Measurements from ENCODE around the gene THBS3. TPM values are rescaled to one million over a fixed set of nuclear protein-coding genes. Genes with fewer than 3 reads are reported as not detected.

THBS3 gene
- total and polyA plus RNA-seq, 9 of the 15 experiments (the other 6 are each of a cell fraction or from before 2014, with no cell fraction given) = 0.59 to 8.3 (median 3.2) TPM

DNA sequence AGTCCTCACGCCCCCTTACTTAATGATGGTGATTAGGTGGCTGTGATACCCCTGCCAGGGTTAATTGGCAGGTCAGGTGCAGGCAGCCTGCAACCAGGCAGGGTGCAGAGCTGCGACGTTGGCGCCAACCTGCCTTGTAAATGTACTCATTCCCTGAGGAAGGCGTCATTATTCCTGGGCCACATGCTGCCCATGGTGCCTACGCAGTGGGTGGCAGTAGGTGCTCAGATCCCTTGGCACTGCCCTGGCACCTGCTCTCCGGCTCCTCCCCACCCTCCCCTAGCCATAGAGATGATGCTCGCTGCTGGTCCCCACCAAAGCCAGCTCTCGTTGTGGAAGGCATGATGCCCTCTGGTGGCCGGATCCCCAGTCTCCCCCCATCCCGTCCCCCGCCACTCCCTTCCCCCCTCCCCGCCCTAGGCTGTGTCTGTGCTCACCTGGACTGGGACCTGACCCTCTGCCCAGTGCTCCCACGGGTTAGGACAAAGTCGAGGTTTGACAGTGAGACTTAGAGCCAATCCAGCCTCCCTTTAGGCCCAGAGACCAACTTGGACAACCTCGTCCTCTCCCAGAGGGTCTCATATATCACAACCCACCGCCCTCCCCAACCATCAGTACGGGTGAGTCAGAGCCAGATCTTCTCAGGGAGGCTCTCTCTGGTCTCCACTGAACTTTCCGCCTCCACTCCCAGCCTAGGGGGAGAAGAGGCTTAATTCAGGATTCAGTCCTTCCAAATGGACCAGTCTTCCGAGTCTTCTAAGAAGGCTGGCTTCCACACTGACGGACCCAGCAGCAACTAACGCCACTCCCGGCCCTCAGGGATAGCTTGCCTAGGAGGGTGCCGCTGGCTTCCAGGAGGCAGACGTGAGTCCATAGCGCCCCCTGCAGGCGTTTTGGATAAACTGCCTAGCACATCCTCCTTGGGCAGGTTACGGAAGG lies 40.3 kb downstream of the THBS3 start (continued):
- TF ChIP-seq, protein P1, sequence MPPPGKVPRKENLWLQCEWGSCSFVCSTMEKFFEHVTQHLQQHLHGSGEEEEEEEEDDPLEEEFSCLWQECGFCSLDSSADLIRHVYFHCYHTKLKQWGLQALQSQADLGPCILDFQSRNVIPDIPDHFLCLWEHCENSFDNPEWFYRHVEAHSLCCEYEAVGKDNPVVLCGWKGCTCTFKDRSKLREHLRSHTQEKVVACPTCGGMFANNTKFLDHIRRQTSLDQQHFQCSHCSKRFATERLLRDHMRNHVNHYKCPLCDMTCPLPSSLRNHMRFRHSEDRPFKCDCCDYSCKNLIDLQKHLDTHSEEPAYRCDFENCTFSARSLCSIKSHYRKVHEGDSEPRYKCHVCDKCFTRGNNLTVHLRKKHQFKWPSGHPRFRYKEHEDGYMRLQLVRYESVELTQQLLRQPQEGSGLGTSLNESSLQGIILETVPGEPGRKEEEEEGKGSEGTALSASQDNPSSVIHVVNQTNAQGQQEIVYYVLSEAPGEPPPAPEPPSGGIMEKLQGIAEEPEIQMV (tag; conservative IDR thresholded peaks at IDR 0.05; ENCODE audit: low read depth) = no peak
- TF ChIP-seq POLR2H (tag; IDR thresholded peaks at IDR 0.05; ENCODE audit: low read depth) = no peak
- TF ChIP-seq GTF2F1 (IDR thresholded peaks at IDR 0.05; ENCODE audit: low read depth, low read length) = no peak
- TF ChIP-seq SMAD4 (CRISPR knock-in tag; conservative IDR thresholded peaks at IDR 0.05) = no peak
- no peak for TF ChIP-seq E2F3 (CRISPR knock-in tag; IDR thresholded peaks at IDR 0.05)
- peak; percentile 33; the same call in 1 of the 2 replicates for TF ChIP-seq DPF2 (IDR thresholded peaks at IDR 0.05)
- TF ChIP-seq RHOXF2B (CRISPR knock-in tag; conservative IDR thresholded peaks at IDR 0.05) = no peak
- TF ChIP-seq DDX20 (tag; IDR thresholded peaks at IDR 0.05; ENCODE audit: low read depth) = no peak
- no peak for TF ChIP-seq TOE1 (IDR thresholded peaks at IDR 0.05; ENCODE audit: borderline replicate concordance)
- no peak for TF ChIP-seq TOE1 (CRISPR knock-in tag; IDR thresholded peaks at IDR 0.05; ENCODE audit: borderline replicate concordance, low read depth)
- TF ChIP-seq ZNF232 (CRISPR knock-in tag; IDR thresholded peaks at IDR 0.05) = no peak
- TF ChIP-seq NR2C1 (IDR thresholded peaks at IDR 0.05) = no peak
- no peak for TF ChIP-seq NR2C1 (tag; IDR thresholded peaks at IDR 0.05)
- peak in 1 of 2 experiments; percentile 27; a peak in 1 of 4 replicates for TF ChIP-seq NRF1 (conservative IDR thresholded peaks at IDR 0.05 in 1 of 2, IDR thresholded peaks at IDR 0.05 in 1 of 2)
- no peak for TF ChIP-seq HOXB6 (CRISPR knock-in tag; IDR thresholded peaks at IDR 0.05; ENCODE audit: borderline replicate concordance)
- TF ChIP-seq SNRNP70 (optimal IDR thresholded peaks at IDR 0.05; ENCODE audit: low read depth, low read length) = no peak
- no peak for TF ChIP-seq SUPT5H (IDR thresholded peaks at IDR 0.05)
- TF ChIP-seq CCNT2 (IDR thresholded peaks at IDR 0.05; ENCODE audit: borderline replicate concordance, extremely low read depth, insufficient read length, low read depth, low read length) = no peak
- TF ChIP-seq GABPA (tag; conservative IDR thresholded peaks at IDR 0.05; ENCODE audit: low read depth) = no peak
- TF ChIP-seq NUFIP1 (IDR thresholded peaks at IDR 0.05; ENCODE audit: partially characterized antibody) = no peak
- 0 out of 4 replicates have a peak, but pooled peaks of 1 of the 2 experiments have one; percentile 5 for TF ChIP-seq KDM1A (IDR thresholded peaks at IDR 0.05)
- no peak for TF ChIP-seq MCM5 (IDR thresholded peaks at IDR 0.05; ENCODE audit: low read depth)
- TF ChIP-seq ZNF445 (CRISPR knock-in tag; IDR thresholded peaks at IDR 0.05; ENCODE audit: low read depth) = no peak
- TF ChIP-seq, protein P2, sequence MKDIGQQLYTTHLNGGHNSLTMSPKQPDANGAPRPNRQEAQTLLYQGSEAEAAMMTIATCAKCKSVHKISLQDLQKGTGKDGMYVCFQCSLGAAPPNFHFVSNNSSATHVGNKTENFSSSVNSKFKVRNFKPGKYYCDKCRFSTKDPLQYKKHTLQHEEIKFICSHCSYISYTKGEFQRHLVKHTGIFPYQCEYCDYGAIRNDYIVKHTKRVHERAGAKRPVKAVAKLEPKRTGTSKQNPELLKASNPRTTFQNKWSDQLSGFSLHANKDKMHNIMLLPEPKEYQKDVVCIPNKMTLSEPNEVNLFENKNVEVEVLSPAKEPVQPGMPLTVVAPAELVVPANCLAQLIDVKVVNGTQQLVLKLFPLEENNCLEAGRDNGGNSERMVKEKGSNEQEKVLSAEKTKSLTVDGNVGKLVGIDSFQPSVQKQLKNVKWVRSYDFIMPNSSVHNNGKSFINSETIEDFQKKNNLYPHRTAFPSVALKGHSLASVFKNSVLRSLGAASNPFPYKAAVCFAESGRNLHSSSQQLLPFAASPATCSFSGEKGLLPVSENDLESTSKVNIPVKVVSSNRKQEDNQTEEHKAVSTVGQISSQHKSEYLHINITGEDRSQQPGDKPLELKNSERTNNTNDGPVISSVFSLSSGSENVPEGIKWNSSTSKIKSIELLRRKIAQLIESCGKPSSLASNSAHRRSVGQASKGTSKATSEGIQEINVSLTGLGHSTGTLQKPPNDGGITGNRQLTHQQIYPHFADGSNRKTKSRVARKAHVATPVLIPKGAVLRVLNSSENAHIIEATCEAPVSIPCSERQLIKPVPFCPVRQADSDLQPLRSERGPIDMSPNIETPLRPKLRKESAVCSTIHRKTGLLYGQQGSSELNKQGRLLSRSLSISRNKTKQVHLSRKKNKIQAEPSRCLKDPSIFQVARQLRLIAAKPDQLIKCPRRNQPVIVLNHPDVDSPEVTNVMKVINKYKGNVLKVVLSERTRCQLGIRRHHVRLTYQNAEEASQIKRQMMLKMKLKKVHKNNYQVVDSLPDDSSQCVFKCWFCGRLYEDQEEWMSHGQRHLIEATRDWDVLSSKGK (CRISPR knock-in tag; IDR thresholded peaks at IDR 0.05) = no peak
- no peak for TF ChIP-seq POLR2G (IDR thresholded peaks at IDR 0.05; ENCODE audit: low read depth, low read length)
